Articular chondrocyte of knee joint (primary cell): ENCODE measurements around the gene EFCAB5. TPM values are rescaled to one million over a fixed set of nuclear protein-coding genes. Genes with fewer than 3 reads are reported as not detected.

Experiments used
- small RNA-seq: library from RNA; depleted of rRNA; stranded (forward); fragments of <200 nt; gene quantifications from one replicate; pipeline ENCODE3, GENCODE V24; 2012
- total RNA-seq: library from RNA; depleted of rRNA; stranded (reverse); fragments of >200 nt; gene quantifications from 2 replicates; pipeline ENCODE4 v1.2.3, GENCODE V29; 2012

EFCAB5 gene
- 0.32 and 0.52 TPM in 2 replicates for total RNA-seq

DNA sequence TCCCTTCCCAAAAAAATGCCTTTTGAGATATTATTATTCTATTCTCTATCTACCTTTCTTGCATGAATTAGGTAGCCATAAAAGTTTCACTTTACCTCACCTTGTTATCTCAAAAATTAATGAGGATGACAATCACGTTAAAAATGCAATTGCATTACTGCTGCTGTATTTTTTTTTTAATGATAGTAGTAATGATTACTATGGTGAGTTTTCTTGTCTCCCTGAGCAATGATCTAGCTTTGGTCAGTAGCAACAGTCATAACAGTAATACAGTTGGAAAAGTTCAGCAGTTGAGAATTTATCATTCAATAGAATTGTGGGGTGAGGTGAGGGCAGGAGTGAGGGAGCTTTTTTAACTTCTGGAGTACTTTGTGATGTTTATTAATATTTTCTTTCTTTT, at the start of gene EFCAB5:
Gene EFCAB5, plus strand, starts transcription at position 301 of the 400 bp plus-strand sequence. CDS start 163 bp downstream, outside the sequence.

DNA sequence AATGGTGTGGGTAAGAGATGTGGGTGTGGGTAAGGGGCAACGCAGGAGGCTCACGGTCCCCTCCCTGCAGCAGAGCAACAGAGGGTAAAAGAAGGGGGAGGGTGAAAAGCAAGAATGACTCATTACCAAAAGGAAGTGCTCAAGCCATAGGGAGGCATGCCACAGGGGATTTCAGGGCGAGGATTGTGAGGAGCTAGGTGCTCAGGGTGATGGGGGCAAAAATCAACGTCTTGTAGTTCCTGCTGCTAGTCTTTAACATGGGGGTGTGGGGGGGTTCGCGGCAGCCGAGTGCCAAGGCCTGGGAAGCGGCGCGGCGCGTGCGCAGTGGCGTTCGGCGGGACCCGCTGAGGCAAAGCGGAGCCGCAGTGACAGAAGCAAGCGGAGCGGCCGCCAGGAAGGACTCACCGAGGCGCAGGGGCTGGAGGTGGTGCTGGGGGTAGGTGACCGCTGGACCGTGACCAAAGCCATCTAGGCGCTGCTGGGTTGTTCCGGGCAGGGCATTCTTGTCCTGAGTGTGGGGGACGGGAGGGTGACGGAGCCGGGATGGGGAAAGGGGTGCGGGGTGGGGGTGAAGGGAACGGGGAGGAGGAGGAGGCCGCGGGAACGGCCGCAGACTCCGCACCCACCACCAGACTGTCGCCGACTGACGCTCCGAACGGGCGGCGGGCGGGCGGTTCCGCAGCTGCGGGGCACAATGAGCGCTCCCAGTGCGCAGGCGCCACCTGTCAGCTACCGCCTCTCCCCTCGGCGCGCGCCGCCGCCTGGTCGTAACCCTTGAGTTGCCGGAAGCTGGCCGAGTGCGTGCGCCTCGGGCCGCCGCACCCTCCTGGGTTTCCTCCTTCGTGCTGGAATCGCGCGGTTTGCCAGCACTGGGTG, 11.7 kb upstream of the EFCAB5 start, which contains the start of gene SSH2:
Gene SSH2, minus strand, starts transcription at position 696 of the 876 bp plus-strand sequence. Its CDS starts 228 bp downstream, at position 468.

DNA sequence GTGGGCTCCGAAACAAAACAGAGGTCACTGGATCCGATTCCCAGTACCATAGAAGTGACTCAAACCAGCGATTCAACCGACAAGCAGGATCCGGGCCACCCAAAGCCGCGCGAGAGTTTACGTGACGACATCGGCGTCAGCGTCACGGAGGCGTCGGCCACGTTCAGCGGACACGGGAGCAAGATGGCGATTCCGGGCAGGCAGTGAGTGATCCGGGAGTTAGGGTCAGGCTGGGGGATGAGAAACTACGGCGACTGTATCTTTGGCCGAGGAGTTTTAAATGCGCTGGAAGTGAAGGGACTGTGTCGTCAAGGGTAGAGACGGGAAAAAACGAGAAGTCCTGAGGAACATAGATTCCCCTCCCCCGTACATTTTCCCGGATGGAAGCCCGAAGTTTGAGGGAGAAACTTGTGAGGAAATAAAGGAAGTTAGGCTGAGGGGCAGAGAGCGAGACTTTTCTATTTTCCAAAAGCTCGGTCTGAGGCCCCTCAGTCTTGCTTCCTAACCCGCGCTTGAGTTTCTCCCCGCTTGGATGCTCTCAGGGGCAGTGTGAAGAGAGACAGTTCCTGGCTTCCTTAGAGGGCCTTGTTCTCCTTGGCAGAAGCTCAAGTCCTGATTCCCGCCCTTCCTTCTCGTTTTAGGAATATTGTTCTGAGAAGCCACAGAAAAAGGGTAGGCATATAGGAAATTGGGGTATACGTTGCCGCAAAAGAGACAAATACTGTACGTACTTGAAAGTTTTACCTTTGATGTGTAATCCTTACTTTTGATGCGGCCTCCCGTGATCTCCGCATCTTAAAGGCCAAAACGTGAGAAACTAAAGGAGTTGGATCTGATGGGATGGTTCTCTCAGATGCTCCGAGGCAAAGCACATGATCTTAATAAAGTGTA, 175.5 kb downstream of the EFCAB5 start, which contains the start of gene NSRP1:
Gene NSRP1, plus strand, starts transcription at position 156 of the 891 bp plus-strand sequence. Its CDS starts 28 bp downstream, at position 184.

Small RNA genes within 50 kb of the gene (small RNA-seq; reads per million reads assigned to genes)
- gene AC104984.5 (not detected), gene RNY4P13 (not detected)

Other genes with a start within 250 kb of the EFCAB5 start
- gene SSH2, start 11.4 kb upstream of the EFCAB5 start, total RNA-seq = 16.1 and 16.8 TPM in 2 replicates
- 13.0 and 14.2 TPM in 2 replicates for gene NSRP1, start 175.2 kb downstream of the EFCAB5 start, total RNA-seq